HG02610 (cell line): ENCODE measurements around the gene SPOP.
"Not testable (repeated sequence)": the region's sequence is repeated elsewhere in the genome, so short reads cannot be mapped to it uniquely, and the experiment has no call there.

Experiments
- ATAC-seq: cut with Tn5 transposase; IDR thresholded peaks from one replicate; pipeline ENCODE4 v1.9.1; 2021; ENCODE audit warnings: mild to moderate bottlenecking, moderate library complexity; ENCODE audit not compliant: unreplicated experiment

SPOP gene

DNA sequence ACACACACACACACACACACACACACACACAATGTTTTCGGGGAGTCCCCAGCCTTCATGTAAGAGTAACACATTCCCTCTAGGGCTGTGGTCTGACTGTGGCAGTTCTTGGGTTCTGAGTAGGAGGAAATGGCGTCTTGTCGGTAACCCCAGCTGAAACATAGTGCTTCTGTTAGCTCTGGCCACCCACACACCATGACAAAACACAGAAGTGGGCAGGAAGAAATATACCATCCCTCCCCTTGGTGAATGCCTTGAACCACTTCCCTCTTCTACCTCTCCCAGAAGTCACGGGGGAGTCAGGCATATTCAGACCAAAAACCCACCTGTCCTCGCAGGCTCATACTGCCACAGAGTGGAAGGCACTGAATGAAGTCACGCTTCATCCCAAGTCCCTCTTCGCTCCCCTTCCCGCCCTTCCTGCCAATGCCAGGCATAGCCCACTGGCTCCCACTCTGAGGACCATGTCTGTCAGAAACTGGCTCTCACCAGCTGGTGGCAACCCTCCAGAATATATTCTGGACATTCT, 18.4 kb upstream of the SPOP start:
- ATAC-seq: peak; percentile 79

DNA sequence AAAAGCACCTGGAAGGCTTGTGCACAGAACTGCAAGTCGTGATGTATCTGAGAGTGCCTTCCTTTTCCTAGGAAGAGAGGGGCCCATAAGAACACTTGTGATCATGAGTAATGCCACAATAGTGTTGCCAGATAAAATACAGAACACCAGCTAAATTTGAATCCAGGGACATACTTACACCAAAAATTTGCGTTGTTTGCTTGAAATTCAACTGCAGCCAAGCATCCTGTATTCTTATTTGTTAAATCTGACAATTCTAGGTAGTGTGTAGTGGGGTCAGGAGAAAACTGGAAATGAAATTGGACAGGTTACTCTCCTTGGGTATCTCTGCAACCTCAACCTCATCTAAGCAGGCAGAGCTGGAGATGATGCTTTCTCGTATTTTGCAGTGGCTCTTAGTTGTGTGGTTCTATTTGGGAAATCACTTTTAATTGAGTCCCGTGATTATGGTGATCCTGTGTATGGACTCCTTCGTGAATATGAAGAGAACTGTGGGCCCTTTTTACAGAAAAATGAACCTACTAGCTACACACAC, 17.9 kb upstream of the SPOP start:
- no peak for ATAC-seq

DNA sequence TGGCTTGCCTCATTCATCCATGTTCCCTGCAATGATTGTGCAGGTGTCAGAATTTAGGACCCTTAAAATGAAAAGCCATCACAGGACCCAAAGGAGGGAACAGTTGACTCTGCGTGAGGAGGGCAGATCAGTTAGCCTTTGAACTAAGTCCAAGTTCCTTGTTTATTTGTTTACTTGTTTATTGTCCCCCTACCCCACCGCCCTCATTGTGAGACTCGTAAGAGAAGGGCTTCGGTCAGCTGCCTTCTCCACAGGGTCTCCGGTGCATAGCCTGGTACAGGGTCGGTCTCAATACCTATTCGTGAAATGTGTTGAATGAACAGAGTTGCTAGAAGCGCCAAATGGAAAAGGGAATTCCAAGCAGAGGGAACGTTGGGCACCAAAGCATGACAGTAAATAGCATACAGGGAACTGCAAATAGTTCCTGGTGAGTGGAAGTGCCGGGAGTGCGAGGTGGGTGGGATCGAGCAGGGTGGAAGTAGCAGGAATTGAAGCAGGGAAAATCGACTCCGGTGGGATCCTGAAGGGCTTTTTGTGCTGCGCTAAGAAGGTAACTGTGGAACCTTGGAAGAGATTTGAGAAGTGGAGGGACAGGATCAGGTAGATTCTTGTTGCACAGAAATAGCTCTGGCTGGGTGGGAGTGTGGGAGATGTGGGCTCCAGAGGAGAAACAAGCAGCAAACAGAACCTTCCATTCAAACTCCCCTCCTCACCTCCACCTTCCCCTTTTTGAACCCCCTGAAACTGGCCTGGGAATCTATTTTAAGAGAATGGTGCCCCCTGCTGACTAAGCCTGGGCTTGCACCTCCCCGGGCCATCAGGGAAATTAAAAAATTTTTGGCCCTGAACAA, 17.2 kb upstream of the SPOP start:
- no peak for ATAC-seq

DNA sequence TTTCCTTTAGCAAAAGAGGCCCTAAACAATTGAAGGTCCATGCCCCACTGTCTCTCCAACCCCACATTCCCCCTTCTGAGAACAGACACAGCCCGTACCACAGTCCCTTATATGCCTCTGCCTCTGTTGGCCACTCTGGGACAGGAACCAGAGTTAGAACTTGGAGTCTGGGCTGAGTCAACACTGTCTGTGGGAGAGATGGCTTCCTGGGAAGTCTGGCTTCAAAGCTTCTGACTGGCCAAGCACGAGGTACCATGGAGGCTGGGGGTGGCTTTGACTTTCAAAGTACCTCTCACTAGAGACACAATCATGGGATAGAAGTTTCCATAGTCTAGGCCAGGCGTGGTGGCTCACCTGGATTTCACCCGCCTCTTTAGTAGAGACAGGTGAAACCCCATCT, 14.9 kb upstream of the SPOP start:
- no peak for ATAC-seq

DNA sequence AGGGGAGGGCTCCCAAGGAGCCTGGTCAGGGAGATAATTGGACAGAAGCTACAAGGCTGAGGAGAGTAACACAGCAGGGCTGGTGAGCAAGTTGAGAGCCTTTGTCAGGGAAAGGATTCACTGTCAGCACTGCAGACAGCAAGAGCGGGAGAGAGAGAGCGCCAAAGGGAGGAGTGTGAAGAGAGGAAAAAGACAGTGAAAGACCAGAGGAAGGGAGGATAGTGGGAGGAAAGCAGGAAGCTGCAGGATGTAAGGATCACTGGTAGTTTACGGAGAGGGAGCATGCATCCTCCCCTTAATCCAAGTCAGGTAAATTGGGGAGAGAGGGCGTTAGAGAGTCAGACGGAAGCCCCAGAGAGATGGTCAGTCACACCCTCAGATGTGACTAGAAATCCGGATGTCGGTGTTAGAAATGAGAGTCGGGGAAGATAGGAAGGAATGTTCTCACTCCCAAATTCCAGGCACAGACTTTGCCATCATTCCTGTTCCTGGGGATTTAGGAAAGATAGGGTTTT, 13.8 kb upstream of the SPOP start:
- ATAC-seq: no peak

DNA sequence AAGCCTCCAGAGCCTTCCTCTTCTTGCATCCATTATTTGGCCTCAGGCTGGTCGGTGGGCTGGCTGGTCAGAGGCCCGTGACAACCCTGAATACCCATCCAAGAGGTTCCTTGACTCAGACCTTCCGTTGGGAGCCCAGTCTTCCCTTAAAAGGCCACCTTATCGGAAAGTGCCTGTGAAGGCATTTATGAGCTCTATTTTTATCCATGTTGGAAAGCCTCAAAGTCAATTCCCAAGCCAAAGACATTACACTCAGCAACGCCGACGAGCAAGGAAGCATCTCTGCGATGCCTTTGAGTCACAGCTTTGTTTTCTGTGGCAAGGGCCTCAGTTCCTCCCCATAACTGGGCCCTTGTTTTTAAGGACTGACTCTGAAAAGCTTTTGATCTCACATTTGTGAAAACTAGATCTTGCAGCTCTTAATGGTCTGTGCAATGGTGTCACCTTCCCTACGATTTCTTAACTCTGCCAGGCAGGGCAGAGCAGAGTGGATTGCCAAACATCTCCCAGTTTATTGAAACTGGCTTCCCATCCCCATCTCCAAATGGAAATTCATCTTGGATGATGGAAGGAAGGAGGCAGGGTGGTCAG, 13.3 kb upstream of the SPOP start:
- ATAC-seq: no peak

DNA sequence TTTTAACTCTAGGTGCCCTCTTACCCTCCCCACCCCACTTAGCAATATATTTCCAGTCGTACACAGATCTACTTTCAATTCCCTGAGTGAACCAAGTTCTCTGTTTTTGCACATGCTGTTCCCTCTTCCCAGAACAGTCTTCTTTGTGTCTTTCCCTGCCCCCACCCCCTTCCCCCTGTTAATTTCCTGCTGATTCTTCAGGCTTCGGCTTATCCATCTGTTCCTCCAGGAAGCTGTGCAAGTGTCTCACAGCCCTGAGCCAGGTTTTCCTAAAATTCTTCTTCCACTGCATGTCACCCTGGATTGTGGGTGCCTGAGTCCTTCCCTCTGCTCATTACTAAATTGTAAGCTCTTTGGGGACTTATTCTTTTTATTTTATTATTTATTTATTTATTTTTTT, 12.4 kb upstream of the SPOP start:
- no peak for ATAC-seq

DNA sequence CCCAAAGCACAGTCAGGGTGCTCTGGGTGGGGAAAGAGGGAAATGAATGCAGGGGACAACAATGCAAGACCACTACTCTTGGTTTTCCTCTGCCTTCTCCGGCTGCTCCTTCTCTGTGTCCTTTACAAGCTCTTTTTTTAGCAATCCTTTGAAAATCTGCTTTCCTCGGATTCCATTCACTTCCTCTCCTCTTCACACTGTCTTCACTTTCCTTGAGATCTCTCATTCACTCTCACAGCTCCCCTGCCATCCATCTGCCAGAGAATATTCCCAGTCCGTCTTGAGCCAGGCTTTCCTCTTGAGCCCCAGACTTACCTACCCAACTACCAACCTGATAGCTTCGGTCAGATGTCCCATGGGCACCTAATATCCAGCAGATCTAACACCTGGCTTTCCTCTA, 11.0 kb upstream of the SPOP start:
- no peak for ATAC-seq

DNA sequence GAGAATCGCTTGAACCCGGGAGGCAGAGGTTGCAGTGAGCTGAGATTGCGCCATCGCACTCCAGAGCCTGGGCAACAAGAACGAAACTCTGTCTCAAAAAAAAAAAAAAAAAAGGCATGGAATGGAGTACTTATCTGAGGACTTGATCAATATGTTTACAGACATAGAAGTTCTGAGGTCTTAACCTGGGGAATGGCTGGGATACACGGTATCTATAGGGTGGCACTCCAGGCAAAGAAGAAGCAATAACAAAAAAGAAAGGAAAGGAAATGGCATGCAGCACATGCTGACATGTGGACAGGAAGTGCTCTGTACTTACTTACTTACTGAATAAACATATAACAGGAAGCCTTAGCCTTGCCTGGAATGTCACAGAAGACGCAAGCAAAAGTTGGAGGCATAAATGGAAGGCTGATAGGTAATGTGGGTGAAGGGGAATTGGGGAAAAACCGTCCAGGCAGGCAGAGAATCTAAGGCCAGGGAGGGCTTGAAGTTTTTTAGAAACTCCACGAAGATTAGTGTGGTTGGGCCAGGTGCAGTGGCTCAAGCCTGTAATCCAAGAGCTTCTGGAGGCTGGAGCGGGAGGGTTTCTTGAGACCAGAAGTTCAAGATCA, 10.1 kb upstream of the SPOP start:
- ATAC-seq: no peak

DNA sequence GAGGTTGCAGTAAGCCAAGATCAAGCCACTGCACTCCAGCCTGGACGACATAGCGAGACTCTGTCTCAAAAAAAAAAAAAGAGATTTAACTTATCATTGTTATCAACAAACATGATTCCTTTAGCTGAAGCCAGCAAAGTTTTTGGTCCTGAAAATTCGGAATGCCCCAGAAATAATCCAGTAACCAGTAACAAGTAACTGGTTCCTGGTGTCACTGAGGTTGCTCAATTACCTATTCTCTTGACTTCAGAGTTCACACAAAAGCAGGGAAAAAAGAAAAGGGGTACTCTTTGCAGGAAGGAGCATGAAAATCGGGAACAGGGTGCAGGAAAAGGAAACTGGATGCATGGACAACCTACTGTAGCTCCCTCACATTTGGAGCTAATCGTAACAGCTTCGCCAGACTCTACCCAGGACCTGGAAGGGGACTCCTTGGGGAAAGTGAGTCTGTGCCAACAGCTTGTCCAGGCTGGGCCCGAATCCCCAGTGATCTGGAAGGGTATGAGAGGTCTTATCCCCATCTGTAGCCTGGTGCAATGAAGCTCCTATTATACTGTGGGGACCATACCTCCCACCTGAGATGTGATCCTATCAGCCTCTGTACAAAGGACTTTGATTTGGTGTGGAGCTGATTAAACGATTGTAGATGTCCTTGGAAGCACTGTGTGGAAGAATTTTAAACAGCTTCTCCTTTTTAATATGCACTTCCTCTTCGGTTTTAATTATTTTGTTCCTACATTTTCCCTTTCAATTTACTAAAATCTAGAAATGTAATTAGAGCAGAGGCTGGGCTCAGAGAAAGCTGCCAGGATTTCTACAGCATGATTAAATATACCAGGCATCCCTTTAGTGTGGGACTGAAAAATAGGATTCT, 3.4 kb upstream of the SPOP start:
- ATAC-seq: no peak

DNA sequence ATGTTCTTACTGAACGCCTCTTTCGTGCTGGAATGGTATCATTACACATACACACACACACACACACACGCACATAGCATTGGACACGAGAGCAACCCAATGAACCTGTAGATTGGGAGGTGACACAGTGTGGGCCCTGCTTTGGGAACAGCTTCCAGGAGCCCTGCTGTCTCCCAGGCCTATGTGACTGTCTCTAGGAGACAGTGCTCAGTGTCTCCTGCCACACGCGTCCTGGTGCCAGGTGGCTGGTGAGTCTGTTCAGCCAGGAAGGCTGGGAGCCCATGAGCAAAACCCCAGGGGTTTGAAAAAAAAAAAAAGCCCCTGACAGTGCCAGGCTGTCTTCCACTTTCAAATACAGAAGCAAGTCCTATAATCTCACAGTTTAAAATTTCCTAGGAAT, 2.4 kb upstream of the SPOP start:
- no peak for ATAC-seq

DNA sequence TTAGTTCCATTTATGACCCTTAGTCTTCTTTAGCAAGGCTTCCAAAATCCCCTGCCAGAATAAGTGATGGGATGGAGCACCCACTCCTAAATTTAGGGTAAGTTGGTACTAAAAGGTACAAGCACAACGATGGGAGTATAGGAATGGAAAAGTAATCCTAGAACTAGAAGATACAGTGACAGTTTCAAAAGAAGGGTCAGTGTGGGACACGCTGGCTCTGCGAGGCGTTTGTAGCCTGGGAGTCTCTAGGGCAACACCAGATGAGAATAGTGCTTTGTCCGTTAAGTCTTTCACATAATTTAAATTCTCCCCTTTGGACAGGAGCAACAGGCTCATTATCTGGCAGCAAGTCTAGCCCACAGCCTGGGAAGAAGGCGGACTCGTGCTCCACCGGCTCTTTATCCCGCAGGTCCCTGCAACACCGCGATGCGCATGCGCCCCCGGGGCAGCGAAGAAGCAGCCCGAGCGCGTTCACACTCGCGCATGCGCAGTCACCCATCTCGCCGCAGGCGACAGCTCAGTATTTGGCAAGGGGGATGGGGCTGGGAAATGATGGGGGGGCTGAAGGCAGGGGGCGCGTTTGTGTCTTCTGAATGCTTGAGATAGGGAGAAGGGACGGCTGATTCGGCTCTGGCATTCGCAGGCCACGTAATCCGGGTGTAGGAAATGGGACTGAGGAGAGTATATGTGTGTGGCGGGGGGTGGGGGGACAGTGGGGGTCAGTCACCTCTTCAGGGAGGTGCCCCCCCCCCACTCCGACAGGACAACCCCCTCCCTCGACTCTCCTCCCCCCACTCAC, 564 bp downstream of the SPOP start:
- peak; percentile 38 for ATAC-seq

DNA sequence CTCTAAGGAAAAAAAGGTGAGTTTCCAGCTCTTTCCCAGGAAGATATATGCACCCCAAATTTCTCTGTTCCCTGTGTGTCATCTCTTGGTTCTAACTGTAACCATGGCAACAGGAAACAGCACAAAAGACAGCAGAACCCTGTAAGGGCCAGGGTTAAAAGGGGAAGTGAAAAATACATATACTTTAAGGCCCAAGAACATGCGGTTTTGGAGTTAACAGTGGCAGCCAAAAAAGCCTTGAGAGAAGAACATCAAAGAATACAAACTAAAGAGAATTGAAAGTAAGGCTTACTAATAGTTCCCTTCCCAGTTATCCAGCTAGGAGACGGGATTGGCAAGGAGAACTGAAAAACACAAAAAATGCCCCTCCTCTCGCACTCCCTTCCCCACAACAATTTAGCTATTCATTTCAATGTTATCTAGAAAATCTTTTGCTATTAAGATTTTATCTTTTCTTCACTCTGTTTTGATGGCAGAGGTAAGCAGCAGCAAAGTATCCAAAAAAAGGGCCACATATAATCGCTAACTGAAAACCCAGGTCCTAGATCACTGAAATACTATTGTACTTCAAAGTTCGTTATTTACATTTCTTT, 1.5 kb downstream of the SPOP start:
- peak; percentile 62 for ATAC-seq

DNA sequence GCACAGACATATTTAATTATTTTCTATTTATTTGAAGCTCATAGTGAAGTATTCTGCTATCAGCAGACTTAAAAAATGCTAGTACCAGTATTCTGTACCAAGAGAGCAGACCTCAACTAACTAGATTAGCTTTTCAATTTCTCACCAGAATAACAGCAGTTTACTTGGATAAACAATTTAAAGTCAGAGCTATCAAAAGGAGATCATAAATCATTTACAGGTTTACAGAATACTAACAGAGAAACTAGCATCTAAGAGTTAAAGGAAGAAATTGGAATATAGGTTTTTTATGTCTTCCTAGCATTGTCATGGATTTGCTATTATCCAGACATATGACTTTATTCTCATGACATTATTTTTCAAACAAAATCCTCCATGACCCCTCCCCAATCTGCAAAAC, 3.4 kb downstream of the SPOP start:
- no peak for ATAC-seq

DNA sequence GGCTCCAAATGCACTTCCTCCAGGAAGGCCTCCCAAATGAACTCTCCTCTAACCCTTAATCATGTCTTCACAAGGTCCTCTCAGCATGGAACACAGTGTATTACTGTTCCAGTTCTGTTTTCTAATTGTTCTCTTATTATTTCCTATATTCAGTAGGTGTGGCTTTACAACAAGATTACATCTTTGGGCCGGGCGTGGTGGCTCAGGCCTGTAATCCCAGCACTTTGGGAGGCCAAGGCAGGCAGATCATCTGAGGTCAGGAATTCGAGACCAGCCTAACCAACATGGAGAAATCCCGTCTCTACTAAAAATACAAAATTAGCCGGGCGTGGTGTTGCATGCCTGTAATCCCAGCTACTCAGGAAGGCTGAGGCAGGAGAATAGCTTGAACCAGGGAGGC, 4.2 kb downstream of the SPOP start:
- ATAC-seq: not testable (repeated sequence)

DNA sequence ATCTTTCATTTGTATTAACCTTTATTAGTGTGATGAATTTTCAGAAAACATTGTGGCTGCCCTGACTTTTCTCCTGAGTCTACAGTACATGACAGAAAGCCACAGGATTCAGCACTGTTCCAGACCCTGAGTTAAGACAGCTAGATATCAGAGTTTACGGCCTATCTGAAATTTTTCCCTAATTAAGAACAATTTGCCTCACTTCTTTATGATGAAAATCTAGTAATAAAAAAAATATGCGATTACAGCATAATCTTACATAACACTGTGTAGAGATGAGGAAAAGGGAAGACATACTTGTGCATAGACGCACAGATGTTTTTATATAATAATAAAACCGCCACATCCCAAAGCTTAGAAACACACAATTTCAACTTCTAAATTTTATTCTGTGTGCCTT, 7.3 kb downstream of the SPOP start:
- ATAC-seq: no peak

DNA sequence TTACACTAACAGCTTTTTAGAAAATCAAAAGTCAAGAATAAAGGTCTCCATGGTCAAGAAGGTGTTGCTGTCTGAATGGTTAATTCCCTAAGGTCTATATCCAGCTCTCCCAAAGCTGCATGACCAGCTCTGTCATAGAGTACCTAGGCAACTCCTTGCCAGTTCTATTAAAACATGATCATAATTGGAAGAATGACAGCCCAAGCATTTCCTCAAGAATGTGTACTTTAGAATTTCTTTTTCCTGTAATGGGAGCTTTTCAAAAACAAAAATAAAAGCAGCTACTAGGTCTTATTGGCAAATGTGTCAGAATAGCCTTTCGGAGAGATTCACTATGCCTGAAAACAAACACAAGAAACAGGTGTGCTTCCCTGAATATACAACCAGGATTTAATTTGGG, 7.9 kb downstream of the SPOP start:
- ATAC-seq: no peak

DNA sequence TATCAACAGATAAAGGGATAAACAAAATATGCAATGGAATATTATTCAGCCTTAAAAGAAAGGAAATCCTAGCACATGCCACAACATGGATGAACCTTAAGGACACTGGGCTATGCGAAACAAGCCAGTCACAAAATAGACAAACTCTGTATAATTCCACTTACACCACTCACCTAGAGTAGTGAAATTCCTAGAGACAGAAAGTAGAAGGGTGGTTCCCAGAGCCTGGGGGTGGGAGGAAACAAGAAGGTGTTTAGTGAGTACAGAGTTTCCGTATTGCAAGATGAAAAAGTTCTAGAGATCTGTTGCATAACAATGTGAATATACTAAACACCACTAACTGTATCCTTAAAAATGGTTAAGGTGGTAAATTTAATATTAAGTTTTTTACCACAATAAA, 10.0 kb downstream of the SPOP start:
- ATAC-seq: no peak

DNA sequence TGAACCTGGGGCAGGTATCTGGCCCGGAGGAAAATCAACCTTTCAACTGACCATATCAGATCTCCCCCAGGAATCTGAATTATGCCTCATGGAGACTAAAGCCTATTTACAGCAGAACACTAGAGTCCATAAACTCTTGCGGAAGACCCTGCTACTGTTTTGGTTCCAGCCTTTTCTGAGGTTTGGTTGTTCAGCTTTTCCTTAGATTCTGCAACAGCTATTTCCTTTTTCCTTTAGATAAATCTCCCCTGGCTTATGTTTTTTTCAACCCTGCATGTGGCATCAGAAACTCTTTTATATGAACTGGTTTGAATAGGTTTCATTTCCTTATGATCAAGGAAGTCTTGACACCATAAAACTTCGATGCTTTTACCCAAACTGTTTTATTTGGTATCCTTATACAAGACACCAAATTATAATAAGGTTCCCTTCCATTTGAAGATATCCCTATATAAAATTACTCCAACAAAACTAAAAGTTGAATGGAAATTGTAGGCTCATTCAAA, 13.1 kb downstream of the SPOP start:
- no peak for ATAC-seq
